MM.1S (cell line): Measurements from ENCODE around the gene KDSR.

Experiments used
- DNase-seq: peaks from one replicate; pipeline ENCODE4 v3.0.0-alpha.2; 2015
- H2AFZ ChIP-seq: fragments of 300-600 bp; sonication (generic); 2 replicates; pipeline ENCODE4 v1.6.0; 2016; ENCODE audit warnings: antibody characterized with exemption, low read length
- H3F3A ChIP-seq: fragments of 300-600 bp; sonication (generic); 2 replicates; pipeline ENCODE4 v1.6.1; 2016; ENCODE audit warnings: mild to moderate bottlenecking, antibody characterized with exemption, low read length, moderate library complexity, mixed read lengths; ENCODE audit not compliant: insufficient read depth
- H3K27ac ChIP-seq: fragments of 300-600 bp; sonication (generic); 2 replicates; pipeline ENCODE4 v1.5.1; 2016; ENCODE audit warnings: mild to moderate bottlenecking, low read length
- H3K27me3 ChIP-seq: fragments of 300-600 bp; sonication (generic); replicated peaks from 2 replicates; pipeline ENCODE4 v1.6.0; 2016; ENCODE audit warnings: low read length; ENCODE audit not compliant: insufficient read depth
- H3K36me3 ChIP-seq: fragments of 300-600 bp; sonication (generic); replicated peaks from 2 replicates; pipeline ENCODE4 v1.6.1; 2016; ENCODE audit warnings: mild to moderate bottlenecking, low read length, mixed read lengths; ENCODE audit not compliant: insufficient read depth
- H3K4me1 ChIP-seq: fragments of 300-600 bp; sonication (generic); 2 replicates; pipeline ENCODE4 v1.6.1; 2016; ENCODE audit warnings: low read length, mixed read lengths
- H3K4me2 ChIP-seq: fragments of 300-600 bp; sonication (generic); 2 replicates; pipeline ENCODE4 v1.6.0; 2016; ENCODE audit warnings: low read depth, low read length
- H3K4me3 ChIP-seq: fragments of 300-600 bp; sonication (generic); 2 replicates; pipeline ENCODE4 v1.5.1; 2016; ENCODE audit warnings: low read length, mixed read lengths
- H3K79me2 ChIP-seq: fragments of 300-600 bp; sonication (generic); 2 replicates; pipeline ENCODE4 v1.6.1; 2016; ENCODE audit warnings: mixed run types, low read length, mixed read lengths
- H3K9ac ChIP-seq: fragments of 300-600 bp; sonication (generic); 2 replicates; pipeline ENCODE4 v1.6.1; 2016; ENCODE audit warnings: low read length, mixed read lengths
- H3K9me2 ChIP-seq: fragments of 300-600 bp; sonication (generic); replicated peaks from 2 replicates; pipeline ENCODE4 v1.6.1; 2016; ENCODE audit warnings: mild to moderate bottlenecking, low read length, mixed read lengths; ENCODE audit not compliant: insufficient read depth
- H3K9me3 ChIP-seq: fragments of 300-600 bp; sonication (generic); replicated peaks from 2 replicates; pipeline ENCODE4 v1.6.1; 2016; ENCODE audit warnings: mild to moderate bottlenecking, low read length, mixed read lengths; ENCODE audit not compliant: insufficient read depth
- H4K20me1 ChIP-seq: fragments of 300-600 bp; sonication (generic); 2 replicates; pipeline ENCODE4 v1.6.1; 2016; ENCODE audit warnings: mild to moderate bottlenecking, low read length, moderate library complexity, mixed read lengths; ENCODE audit not compliant: insufficient read depth
- EZH2 ChIP-seq: fragments of 300-600 bp; sonication (generic); optimal IDR thresholded peaks from 2 replicates; pipeline ENCODE3; 2017; ENCODE audit warnings: low read depth, mild to moderate bottlenecking, antibody characterized with exemption, low read length, mixed read lengths
- EZH2phosphoT487 ChIP-seq: fragments of 300-600 bp; sonication (generic); IDR thresholded peaks from 2 replicates; pipeline ENCODE4 v1.6.1; 2018; ENCODE audit warnings: antibody characterized with exemption, low read length
- TF ChIP-seq, protein P1 (sequence below): fragments of 300-600 bp; sonication (generic); IDR thresholded peaks from 2 replicates; pipeline ENCODE4 v1.5.1; 2016; ENCODE audit warnings: antibody characterized with exemption, low read length, mixed read lengths

Gene KDSR

DNA sequence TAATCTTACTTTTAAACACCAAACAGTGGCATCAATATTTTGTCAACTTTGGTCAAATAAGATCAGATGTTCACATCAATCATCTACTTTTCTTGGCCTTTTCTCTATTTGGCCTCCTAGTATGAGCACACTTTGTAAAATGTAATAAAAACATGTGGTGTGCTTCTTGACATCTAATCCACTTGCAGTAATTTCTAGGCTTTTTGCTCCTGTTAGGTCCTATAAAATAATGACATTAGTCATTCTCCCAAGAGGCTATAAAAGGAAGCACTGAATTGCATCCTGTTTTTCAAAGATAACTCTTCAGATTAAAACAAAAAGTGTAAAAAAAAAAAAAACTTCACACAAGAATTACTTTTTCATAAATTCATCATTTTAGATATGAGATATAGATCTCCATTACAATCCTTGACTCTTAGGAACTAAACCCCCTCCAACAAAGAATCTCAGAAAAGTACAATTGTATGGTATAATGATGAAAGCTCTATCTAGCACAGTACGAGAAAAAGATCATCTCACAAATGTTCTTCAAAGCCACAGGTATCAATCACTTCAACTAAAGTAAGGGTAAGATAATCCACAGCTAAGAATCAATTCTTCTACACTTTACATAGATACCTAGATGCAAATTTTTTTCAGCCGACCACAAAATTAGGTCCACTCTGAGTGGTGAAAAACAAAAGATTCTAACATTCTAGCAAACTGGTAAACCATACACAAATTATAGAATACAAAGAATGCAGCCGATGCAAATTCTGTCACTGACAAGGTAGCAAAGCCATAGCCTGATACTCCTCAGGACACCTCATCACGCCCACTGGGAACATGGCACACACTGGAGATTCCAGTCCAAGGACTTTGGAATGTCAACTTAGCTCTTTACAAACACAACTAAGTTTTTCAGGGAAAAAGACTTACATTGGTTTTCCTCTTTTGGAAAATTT lies 50.1 kb downstream of the KDSR start:
- no peaks in the 10 kb centered on the region for H4K20me1 ChIP-seq
- H3K4me3 ChIP-seq = peak overlapping the region; percentile 93
- H2AFZ ChIP-seq = no peak overlapping the region
- TF ChIP-seq EZH2 = no peak
- no peak for TF ChIP-seq EZH2phosphoT487
- TF ChIP-seq, protein P1, sequence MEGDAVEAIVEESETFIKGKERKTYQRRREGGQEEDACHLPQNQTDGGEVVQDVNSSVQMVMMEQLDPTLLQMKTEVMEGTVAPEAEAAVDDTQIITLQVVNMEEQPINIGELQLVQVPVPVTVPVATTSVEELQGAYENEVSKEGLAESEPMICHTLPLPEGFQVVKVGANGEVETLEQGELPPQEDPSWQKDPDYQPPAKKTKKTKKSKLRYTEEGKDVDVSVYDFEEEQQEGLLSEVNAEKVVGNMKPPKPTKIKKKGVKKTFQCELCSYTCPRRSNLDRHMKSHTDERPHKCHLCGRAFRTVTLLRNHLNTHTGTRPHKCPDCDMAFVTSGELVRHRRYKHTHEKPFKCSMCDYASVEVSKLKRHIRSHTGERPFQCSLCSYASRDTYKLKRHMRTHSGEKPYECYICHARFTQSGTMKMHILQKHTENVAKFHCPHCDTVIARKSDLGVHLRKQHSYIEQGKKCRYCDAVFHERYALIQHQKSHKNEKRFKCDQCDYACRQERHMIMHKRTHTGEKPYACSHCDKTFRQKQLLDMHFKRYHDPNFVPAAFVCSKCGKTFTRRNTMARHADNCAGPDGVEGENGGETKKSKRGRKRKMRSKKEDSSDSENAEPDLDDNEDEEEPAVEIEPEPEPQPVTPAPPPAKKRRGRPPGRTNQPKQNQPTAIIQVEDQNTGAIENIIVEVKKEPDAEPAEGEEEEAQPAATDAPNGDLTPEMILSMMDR = no peak
- peak overlapping the region; percentile 95 for H3K9ac ChIP-seq
- no peaks in the 10 kb centered on the region for H3K9me3 ChIP-seq
- H3K4me1 ChIP-seq = peaks cover 17% of the 10 kb centered on the region
- no peaks in the 10 kb centered on the region for H3K9me2 ChIP-seq
- peaks cover 18% of the 10 kb centered on the region for H3F3A ChIP-seq
- H3K4me2 ChIP-seq = peak overlapping the region; percentile 83
- DNase-seq = peak; percentile 30
- peak overlapping the region; percentile 85; the same call in 1 of the 2 replicates for H3K27ac ChIP-seq
- H3K79me2 ChIP-seq = peaks cover 78% of the 10 kb centered on the region
- H3K36me3 ChIP-seq = 0 out of 2 replicates have a peak, but pooled peaks cover 3% of the 10 kb centered on the region
- H3K27me3 ChIP-seq = no peaks in the 10 kb centered on the region

- H3K4me2 ChIP-seq = peak overlapping the region; percentile 83
These were observed 51.1 kb downstream of the KDSR start for GRCh38 chr18:63315876-63316275.

GRCh38 chr18:63315131-63315662 lies 51.8 kb downstream of the KDSR start:
- H3K4me3 ChIP-seq = peak overlapping the region; percentile 93; the same call in 1 of the 2 replicates
- H3K9ac ChIP-seq = no peak overlapping the region
- peak overlapping the region; percentile 83 for H3K4me2 ChIP-seq
- H3K9me3 ChIP-seq = no peaks in the 10 kb centered on the region
- H2AFZ ChIP-seq = no peak overlapping the region
- no peaks in the 10 kb centered on the region for H3K9me2 ChIP-seq
- no peak for DNase-seq
- no peak overlapping the region for H3K27ac ChIP-seq
- H3K36me3 ChIP-seq = 0 out of 2 replicates have a peak, but pooled peaks cover 3% of the 10 kb centered on the region
- no peaks in the 10 kb centered on the region for H4K20me1 ChIP-seq
- H3K4me1 ChIP-seq = peaks cover 17% of the 10 kb centered on the region
- H3K79me2 ChIP-seq = peaks cover 95% of the 10 kb centered on the region
- peaks cover 10% of the 10 kb centered on the region for H3F3A ChIP-seq
- H3K27me3 ChIP-seq = no peaks in the 10 kb centered on the region
- TF ChIP-seq, protein P1 = no peak

More at GRCh38 chr18:63315876-63316275, 51.1 kb downstream of the KDSR start:
- H3F3A ChIP-seq = peaks cover 10% of the 10 kb centered on the region
- peak overlapping the region; percentile 95 for H3K9ac ChIP-seq
- TF ChIP-seq EZH2 (no peak), EZH2phosphoT487 (no peak)
- TF ChIP-seq, protein P1 = no peak
- no peaks in the 10 kb centered on the region for H4K20me1 ChIP-seq
- no peaks in the 10 kb centered on the region for H3K27me3 ChIP-seq
- H3K36me3 ChIP-seq = 0 out of 2 replicates have a peak, but pooled peaks cover 3% of the 10 kb centered on the region
- peak overlapping the region; percentile 2; the same call in 1 of the 2 replicates for H3K27ac ChIP-seq
- H3K79me2 ChIP-seq = peaks cover 88% of the 10 kb centered on the region
- H2AFZ ChIP-seq = no peak overlapping the region
- DNase-seq = peak; percentile 55
- H3K9me3 ChIP-seq = no peaks in the 10 kb centered on the region
- H3K4me1 ChIP-seq = peaks cover 17% of the 10 kb centered on the region
- H3K9me2 ChIP-seq = no peaks in the 10 kb centered on the region
- peak overlapping the region; percentile 93 for H3K4me3 ChIP-seq
